ENCODE measurements around the gene KLHDC4. TPM values are rescaled to one million over a fixed set of nuclear protein-coding genes. Genes with fewer than 3 reads are reported as not detected.
"Not testable (repeated sequence)": the region's sequence is repeated elsewhere in the genome, so short reads cannot be mapped to it uniquely, and the experiment has no call there.

Gene KLHDC4
- total RNA-seq, 3 donors from 2014 or later (not counting 1 experiment from before 2014, with no cell fraction given), result 210 to 311 (median 210) TPM

- H3K27ac Mint-ChIP-seq, result peak overlapping the region; percentile 97 to 99
- DNase-seq (no peak), ATAC-seq (no peak)
- peaks cover 51% of the 10 kb centered on the region for H3K36me3 ChIP-seq (ENCODE audit: control insufficient read depth, insufficient read depth, low read length)
- no peaks in the 10 kb centered on the region for H3K27me3 Mint-ChIP-seq (ENCODE audit: low read depth in 2 of 2)
- H3K27me3 ChIP-seq (ENCODE audit: control insufficient read depth, insufficient read depth, low read length), result no peaks in the 10 kb centered on the region
- peak overlapping the region; percentile 97 for H3K27ac ChIP-seq (ENCODE audit: low read length)
- H3K4me3 ChIP-seq (ENCODE audit: low read length), result no peak overlapping the region
- TF ChIP-seq CTCF (IDR thresholded peaks at IDR 0.05), result no peak
- peaks cover 14% of the 10 kb centered on the region for H3K36me3 Mint-ChIP-seq
- 95% methylated on average over 19 of the region's 19 CpGs for WGBS (ENCODE audit: insufficient coverage)
- no peaks in the 10 kb centered on the region for H3K9me3 Mint-ChIP-seq
- H3K4me3 Mint-ChIP-seq, result peak overlapping the region; percentile 77
- peaks cover 62 to 66% of the 10 kb centered on the region in 2 donors for H3K4me1 Mint-ChIP-seq
- no peaks in the 10 kb centered on the region for H3K9me3 ChIP-seq (ENCODE audit: control insufficient read depth, insufficient read depth, low read length)
- peaks cover 52% of the 10 kb centered on the region for H3K4me1 ChIP-seq (ENCODE audit: control insufficient read depth, insufficient read depth, low read length)
- intact Hi-C loops (cut with micrococcal nuclease), result no loop called here
Observed at GRCh38 chr16:87722590-87723225, 43.1 kb downstream of the KLHDC4 start.

- Histone ChIP-seq H3K27me3 (ENCODE audit: control insufficient read depth, insufficient read depth, low read length) (no peaks in the 10 kb centered on the region), H3K4me3 (ENCODE audit: low read length) (no peak overlapping the region), H3K9me3 (ENCODE audit: control insufficient read depth, insufficient read depth, low read length) (no peaks in the 10 kb centered on the region), H3K4me1 (ENCODE audit: control insufficient read depth, insufficient read depth, low read length) (peaks cover 52% of the 10 kb centered on the region), H3K27ac (ENCODE audit: low read length) (no peak overlapping the region), H3K36me3 (ENCODE audit: control insufficient read depth, insufficient read depth, low read length) (peaks cover 49% of the 10 kb centered on the region)
- WGBS (ENCODE audit: insufficient coverage), result 94% methylated on average over 33 of the region's 33 CpGs
- intact Hi-C loops (cut with micrococcal nuclease), result no loop called here
- Mint-ChIP-seq H3K4me1 (peaks cover 59 to 62% of the 10 kb centered on the region in 2 donors), H3K27ac (peak overlapping the region; percentile 97 to 99), H3K36me3 (peaks cover 7% of the 10 kb centered on the region), H3K27me3 (ENCODE audit: low read depth in 2 of 2) (no peaks in the 10 kb centered on the region), H3K4me3 (peak overlapping the region; percentile 56), H3K9me3 (no peaks in the 10 kb centered on the region)
- TF ChIP-seq CTCF (IDR thresholded peaks at IDR 0.05), result no peak
- DNase-seq (no peak), ATAC-seq (no peak)
Observed at GRCh38 chr16:87721622-87722585, 43.9 kb downstream of the KLHDC4 start.

- Histone ChIP-seq H3K27me3 (ENCODE audit: control insufficient read depth, insufficient read depth, low read length) (no peaks in the 10 kb centered on the region), H3K4me1 (ENCODE audit: control insufficient read depth, insufficient read depth, low read length) (peaks cover 47% of the 10 kb centered on the region), H3K36me3 (ENCODE audit: control insufficient read depth, insufficient read depth, low read length) (peaks cover 53% of the 10 kb centered on the region), H3K4me3 (ENCODE audit: low read length) (no peak overlapping the region), H3K9me3 (ENCODE audit: control insufficient read depth, insufficient read depth, low read length) (no peaks in the 10 kb centered on the region), H3K27ac (ENCODE audit: low read length) (no peak overlapping the region)
- DNase-seq (no peak), ATAC-seq (no peak)
- Mint-ChIP-seq H3K27ac (peak overlapping the region; percentile 29 to 99), H3K27me3 (ENCODE audit: low read depth in 2 of 2) (no peaks in the 10 kb centered on the region), H3K9me3 (no peaks in the 10 kb centered on the region), H3K36me3 (peaks cover 11% of the 10 kb centered on the region), H3K4me3 (no peak overlapping the region), H3K4me1 (peaks cover 55 to 58% of the 10 kb centered on the region in 2 donors)
- WGBS (ENCODE audit: insufficient coverage), result 94% methylated on average over 24 of the region's 24 CpGs
- intact Hi-C loops (cut with micrococcal nuclease), result no loop called here
- TF ChIP-seq CTCF (IDR thresholded peaks at IDR 0.05), result no peak
Observed at GRCh38 chr16:87720446-87720845, 45.3 kb downstream of the KLHDC4 start.

- intact Hi-C loops (cut with micrococcal nuclease); H3K9me3 Mint-ChIP-seq; H3K4me3 Mint-ChIP-seq; H3K9me3 ChIP-seq (ENCODE audit: control insufficient read depth, insufficient read depth, low read length); ATAC-seq; DNase-seq; H3K27ac ChIP-seq (ENCODE audit: low read length); H3K27me3 ChIP-seq (ENCODE audit: control insufficient read depth, insufficient read depth, low read length); H3K4me3 ChIP-seq (ENCODE audit: low read length); H3K27me3 Mint-ChIP-seq (ENCODE audit: low read depth in 2 of 2): not testable (repeated sequence)
- Histone ChIP-seq H3K36me3 (ENCODE audit: control insufficient read depth, insufficient read depth, low read length) (peaks cover 61% of the 10 kb centered on the region), H3K4me1 (ENCODE audit: control insufficient read depth, insufficient read depth, low read length) (peaks cover 45% of the 10 kb centered on the region)
- peaks cover 54 to 56% of the 10 kb centered on the region in 2 donors for H3K4me1 Mint-ChIP-seq
- peaks cover 18% of the 10 kb centered on the region for H3K36me3 Mint-ChIP-seq
- WGBS (ENCODE audit: insufficient coverage), result 97% methylated on average over 28 of the region's 28 CpGs
- H3K27ac Mint-ChIP-seq, result peak overlapping the region in 1 of 2 donors; percentile 99
Observed at GRCh38 chr16:87718831-87719230, 47.0 kb downstream of the KLHDC4 start.

Data from natural killer cell (primary cell).